Stimulated activated CD8-positive, alpha-beta memory T cell treated with anti-CD3 and anti-CD28 coated beads, Interleukin-15, amount 100 ng/mL, for 24 hours (primary cell): ENCODE data around the gene NKAIN2.

ENCODE experiments used
- DNase-seq: peaks from one replicate; pipeline ENCODE4 v3.0.0-alpha.2; 2020; ENCODE audit warnings: low read depth

Gene NKAIN2

DNA sequence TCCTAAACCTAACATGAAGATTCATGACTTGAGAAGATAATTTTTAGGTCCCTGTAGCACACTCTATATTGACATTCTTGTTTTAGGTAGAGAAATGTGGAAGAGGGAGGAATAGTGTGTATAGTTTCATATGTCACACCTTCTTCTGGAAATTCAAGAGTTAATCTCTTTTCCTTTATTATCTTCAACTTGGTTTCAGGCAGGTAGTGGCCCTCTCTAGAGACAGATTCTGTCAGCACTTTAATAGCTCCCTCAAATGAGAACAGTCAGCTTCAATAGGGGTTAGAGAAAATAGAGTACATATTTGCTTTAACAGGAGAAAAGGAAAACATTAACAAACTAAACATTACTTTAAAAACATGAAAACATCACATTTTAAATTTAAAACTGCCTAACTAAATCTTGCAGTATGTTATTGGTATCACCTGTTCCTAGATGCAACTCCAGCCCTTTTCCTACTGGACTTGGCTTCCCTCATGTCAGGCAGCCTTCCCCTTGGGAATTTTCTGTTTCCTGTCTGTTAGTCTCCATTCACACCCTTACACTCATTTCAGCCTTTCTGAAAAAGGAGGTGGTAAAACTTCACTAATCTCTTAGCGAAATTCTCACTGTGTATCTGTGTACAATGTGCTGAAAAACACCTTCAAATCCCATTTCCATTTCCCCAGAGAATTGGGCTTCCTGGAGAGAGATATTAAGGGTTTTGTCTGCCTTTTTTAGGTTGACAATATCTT lies 966.3 kb downstream of the NKAIN2 start:
- DNase-seq, result no peak

- DNase-seq, result no peak
Observed at GRCh38 chr6:124770784-124771183, 967.1 kb downstream of the NKAIN2 start.

DNA sequence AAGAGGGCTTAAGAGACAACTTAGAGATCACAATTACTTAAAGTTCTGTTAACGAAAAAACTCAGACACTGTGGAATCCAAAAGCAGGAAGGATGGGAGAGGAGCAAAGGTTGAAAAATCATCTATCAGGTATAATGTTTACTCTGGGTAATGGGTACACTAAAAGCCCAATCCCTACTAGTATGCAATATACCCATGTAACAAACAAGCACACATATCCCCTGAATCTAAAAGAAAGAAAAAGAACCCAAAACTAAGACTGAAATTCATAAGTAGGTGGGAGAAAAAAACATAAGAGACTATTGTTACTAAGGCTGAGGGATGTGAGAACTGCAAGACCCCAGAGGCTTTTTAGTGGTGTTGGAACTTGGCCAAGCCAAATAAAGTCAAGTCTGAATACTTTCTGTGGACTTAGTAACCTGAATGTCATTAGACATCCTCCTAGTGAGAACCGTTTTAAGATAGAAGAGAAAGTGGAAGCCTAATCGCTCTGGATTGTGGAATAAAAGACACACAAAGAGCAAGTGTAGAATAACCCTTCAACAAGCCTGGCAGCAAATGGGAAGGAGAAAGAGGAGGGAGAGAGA lies 969.2 kb downstream of the NKAIN2 start:
- DNase-seq, result no peak

DNA sequence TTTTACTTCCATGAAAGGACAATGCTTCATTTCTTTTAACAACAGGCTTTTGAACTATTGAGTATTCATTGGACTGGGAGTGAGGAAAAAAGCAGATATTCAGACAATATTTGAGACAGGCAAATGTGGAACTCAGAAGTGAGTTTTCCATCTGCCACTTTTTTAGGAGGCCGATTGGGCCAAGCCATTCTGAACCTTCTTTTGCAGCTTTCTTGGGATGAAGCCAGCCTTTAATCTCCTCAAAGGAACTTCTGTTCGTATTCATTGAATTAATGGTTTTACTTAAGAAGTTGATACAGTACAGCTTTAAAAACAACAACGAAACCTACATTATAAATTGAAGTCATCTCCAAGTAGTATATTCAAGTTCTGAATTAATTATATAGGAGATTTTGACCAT lies 971.5 kb downstream of the NKAIN2 start:
- no peak for DNase-seq

GRCh38 chr6:124777863-124778262 lies 974.2 kb downstream of the NKAIN2 start:
- no peak for DNase-seq

DNA sequence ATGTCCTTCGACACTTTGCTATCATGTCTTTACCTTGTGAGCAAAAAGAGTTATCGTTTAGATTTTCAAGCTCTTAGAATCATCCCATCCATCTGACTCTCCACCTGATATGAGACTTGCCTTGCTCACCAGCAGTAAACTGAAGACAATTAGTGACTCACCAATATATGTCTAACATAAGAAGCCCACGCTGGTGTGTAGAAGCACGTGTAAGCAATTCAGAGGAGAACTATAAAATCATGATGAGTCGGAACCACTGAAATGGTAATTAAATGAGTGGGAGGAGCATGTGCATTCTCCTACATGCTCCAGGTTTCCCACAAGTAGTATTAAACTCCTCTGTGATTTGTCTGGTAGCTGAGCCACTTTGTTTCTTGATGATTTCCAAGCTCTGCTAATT lies 977.0 kb downstream of the NKAIN2 start:
- no peak for DNase-seq

- no peak for DNase-seq
Observed at GRCh38 chr6:124783344-124783743, 979.7 kb downstream of the NKAIN2 start.

DNA sequence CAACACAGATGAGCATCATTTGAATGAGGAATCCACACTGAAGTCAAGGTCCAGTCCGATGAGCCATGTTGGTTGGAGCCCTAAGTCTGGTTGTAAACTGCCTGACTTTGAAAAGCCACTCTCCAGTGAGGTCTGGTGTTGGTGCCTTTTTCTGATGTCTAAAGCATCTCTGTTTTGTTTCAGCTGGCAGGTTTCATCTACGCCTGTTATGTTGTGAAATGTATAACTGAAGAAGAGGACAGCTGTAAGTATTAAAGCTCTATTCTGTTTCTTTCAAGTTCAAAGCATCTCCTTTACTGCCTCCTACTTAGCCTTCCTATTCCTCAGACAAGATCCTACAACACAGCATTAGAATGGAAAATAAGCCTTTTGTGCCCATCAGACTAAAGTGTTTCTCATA lies 987.5 kb downstream of the NKAIN2 start:
- no peak for DNase-seq

- DNase-seq, result no peak
Observed at GRCh38 chr6:124792386-124792785, 988.7 kb downstream of the NKAIN2 start.

DNA sequence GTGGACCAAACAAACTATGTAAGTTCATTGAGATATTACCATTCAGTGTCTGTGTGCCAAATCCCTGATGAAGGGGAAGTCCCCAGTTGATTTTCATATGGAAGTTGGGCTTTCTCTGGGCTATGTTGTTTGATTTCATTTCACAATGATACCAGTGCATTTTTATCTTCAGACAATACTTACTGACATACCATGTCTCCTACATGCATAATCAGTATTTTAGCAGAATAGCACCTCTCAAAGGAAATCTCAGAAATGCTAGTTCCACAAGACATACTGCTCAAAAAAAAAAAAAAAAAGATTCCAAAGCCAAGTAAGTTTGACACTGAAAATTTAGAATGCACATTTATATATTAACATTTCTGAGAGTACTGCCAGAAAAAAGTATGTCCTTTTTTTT lies 989.7 kb downstream of the NKAIN2 start:
- DNase-seq, result no peak

DNA sequence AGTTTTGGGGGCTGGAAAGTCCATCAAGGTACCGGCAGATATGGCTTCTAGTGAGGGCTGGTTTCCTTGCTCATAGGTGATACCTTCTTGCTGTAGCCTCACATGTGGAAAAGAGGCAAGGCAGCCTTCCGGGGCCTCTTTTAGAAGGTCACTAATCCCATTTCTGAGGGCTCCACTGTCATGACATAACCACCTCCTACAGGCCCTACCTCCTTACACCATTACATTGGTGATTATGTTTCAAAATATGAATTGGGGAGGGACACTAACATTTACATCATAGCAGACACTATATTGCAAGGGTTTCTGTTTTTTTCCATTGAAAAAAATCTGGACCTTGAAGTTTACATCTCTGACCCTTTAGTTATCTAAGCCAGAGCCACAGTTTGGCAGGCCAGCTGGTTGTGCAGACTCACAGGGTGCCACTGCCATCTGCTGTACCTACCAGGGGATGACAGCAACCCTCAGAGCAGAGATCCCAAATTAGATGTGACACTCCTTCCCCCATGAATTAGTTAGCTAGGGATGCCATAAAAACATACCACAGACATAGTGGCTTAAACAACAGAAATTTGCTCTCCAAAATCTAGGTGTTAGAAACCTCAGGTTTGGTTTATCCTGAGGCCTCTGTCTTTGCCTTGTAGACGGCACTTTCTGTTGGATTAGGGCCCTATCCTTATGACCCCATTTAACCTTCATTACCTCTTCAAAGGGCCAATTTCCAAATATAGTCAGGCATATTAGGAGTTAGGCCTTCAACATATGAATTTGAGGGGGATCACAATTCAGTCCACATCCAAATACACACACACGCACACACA lies 992.2 kb downstream of the NKAIN2 start:
- DNase-seq, result no peak

DNA sequence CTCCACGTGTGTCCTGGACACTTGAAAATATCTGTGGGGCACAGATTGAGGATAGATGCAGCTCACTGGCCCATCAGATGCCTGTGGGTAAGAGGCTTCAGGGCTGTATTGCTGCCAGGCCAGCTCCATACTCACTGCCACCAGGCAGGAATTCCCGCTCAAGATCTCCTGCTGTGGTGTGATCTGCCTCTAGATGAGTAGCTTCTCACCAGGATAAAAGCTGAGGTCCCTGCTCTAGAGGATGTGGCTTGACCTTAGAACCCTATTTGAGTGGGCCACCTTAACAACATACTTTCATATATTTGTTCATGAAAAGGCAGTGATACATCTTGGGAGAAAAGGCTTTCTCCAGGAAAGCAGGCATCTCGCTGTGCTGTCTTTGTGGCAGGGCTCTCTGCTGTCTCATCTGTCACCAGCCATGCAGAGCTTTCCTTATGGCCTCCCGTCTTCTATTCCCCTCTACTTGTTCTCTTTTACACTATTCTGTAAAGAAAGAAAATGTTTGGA lies 992.9 kb downstream of the NKAIN2 start:
- no peak for DNase-seq

GRCh38 chr6:124797224-124797623 lies 993.6 kb downstream of the NKAIN2 start:
- DNase-seq, result no peak

DNA sequence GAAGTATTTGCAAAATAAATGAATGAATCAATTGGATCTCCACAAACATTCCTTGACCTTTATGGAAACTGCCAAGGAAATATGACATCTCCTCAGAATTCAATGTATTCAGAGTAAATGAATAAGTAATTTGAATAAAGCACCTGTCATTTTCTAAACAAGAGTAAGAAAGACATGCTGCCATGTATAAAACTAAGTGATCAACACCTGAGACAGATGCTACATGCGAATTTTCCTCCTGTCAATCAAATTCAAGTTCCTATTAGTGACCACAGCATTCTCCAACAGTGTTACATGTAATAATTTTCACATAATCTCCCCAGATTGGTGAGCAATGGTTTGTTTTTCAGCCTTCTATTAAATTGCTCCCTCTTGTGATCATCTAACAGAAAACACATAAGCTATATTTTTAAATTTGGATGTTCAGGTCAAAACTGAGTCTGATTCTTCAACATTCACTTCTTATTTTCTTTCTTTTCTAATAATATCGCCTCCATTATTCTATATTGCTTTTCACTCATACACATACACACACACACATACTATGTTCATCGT lies 995.4 kb downstream of the NKAIN2 start:
- no peak for DNase-seq

GRCh38 chr6:124799638-124800037 lies 996.0 kb downstream of the NKAIN2 start:
- no peak for DNase-seq

- no peak for DNase-seq
Observed at GRCh38 chr6:124800222-124800621, 996.6 kb downstream of the NKAIN2 start.

GRCh38 chr6:124812067-124812466 lies 1008.4 kb downstream of the NKAIN2 start:
- DNase-seq, result no peak

DNA sequence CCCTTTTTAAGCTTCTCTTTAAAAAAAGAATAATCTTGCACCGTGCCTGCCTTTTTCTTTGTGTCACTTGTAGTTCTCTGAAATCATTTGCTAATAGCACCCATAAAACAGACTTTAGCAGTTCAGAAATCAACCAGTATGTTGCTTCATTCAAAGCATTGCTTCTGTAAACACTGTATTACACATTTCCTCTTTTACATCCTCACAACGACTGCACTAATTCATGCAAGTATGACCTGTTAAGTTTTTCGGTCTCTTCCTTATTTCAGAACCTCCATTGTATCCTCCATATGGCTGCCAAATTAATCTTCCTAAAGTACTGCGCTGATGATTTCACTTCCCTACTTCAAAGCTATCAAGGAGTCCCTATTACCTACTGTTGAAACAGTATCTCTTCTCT lies 1015.7 kb downstream of the NKAIN2 start:
- DNase-seq, result no peak

GRCh38 chr6:124822204-124822613 lies 1018.5 kb downstream of the NKAIN2 start:
- DNase-seq, result no peak

- no peak for DNase-seq
Observed at GRCh38 chr6:124822721-124823120, 1019.1 kb downstream of the NKAIN2 start.

DNA sequence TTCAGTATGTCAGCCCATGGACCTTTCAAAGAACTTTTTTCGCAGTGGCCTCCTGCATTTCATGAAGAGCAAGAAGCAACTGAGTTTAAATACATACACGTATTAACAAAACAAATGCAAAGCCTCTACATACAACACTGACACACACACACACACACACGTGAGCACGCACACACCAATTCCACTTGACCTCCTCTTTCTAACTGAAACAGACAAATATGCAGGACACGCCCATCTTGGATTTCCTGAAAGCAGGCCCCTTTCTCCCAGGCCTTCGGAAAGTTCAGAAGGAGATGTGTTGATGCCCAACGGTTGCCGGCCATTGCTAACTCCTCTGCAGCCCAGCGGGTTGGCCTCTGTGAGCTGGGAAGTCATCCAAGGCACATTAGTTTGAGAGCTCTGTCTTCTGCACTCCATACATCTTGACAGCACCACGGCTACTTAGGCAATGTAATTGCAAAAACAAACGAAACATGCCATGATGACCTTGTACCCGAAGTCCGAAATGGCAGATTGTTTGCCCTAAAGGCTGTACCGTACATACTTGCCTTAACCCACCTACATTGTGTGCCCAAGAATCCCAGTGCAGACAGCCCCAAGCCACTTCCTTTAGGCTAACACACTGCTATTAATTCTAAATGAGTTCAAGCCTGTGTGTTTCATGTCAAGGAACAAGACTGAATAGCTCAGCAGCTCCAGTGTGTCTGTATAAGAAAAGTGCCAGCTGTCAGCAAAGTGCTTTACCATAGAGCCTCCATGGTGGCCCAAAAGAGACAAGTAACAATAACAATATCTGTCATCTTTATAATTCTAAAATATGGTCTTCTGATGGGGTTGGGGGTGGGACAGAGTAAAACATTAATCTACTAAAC lies 1019.8 kb downstream of the NKAIN2 start:
- DNase-seq, result no peak

- no peak for DNase-seq
Observed at GRCh38 chr6:124825564-124825963, 1021.9 kb downstream of the NKAIN2 start.
